SK-MEL-5 (cell line): ENCODE data around the gene ZNF662. TPM values are rescaled to one million over a fixed set of nuclear protein-coding genes. Genes with fewer than 3 reads are reported as not detected.

ENCODE experiments used
- DNase-seq: peaks from one replicate; pipeline ENCODE4 v3.0.0-alpha.2; 2016; ENCODE audit warnings: low read depth, low spot score
- in situ Hi-C: cut with HindIII; loops from 2 replicates; pipeline ENCODE4 v1.10.0; 2016; ENCODE audit warnings: low sequenced_read_pairs, high pct_unique_total_duplicates, low pct_unique_long_range_greater_than_20kb
- total RNA-seq: library from RNA; depleted of rRNA; stranded (reverse); fragments of >200 nt; shearing (Covaris generic); gene quantifications from 2 replicates; pipeline ENCODE4 v1.2.3, GENCODE V29; 2014

The ZNF662 gene
- total RNA-seq, 1 experiment from 2014 or later, result not detected

GRCh38 chr3:42908675-42909074 is 2.7 kb downstream of the ZNF662 start:
- no peak for DNase-seq
- in situ Hi-C loops, result no loop called here

- in situ Hi-C loops, result no loop called here
- no peak for DNase-seq
These were observed 5.6 kb downstream of the ZNF662 start for GRCh38 chr3:42911551-42911950.

GRCh38 chr3:42914771-42915515 is 9.0 kb downstream of the ZNF662 start:
- in situ Hi-C loops, result no loop called here
- DNase-seq, result no peak

- in situ Hi-C loops, result no loop called here
- DNase-seq, result no peak
These were observed 17.7 kb downstream of the ZNF662 start for GRCh38 chr3:42923606-42924005.

- in situ Hi-C loops, result no loop called here
- no peak for DNase-seq
These were observed 20.4 kb downstream of the ZNF662 start for GRCh38 chr3:42926310-42926709.

GRCh38 chr3:42934111-42934510 is 28.2 kb downstream of the ZNF662 start:
- in situ Hi-C loops, result no loop called here
- no peak for DNase-seq

- no peak for DNase-seq
- in situ Hi-C loops, result no loop called here
These were observed 29.0 kb downstream of the ZNF662 start for GRCh38 chr3:42934910-42935309.

- DNase-seq, result no peak
- in situ Hi-C loops, result no loop called here
These were observed 29.5 kb downstream of the ZNF662 start for GRCh38 chr3:42935472-42935871.

- DNase-seq, result no peak
- in situ Hi-C loops, result no loop called here
These were observed 30.4 kb downstream of the ZNF662 start for GRCh38 chr3:42936157-42936981.

- in situ Hi-C loops, result no loop called here
- DNase-seq, result no peak
These were observed 31.4 kb downstream of the ZNF662 start for GRCh38 chr3:42937334-42937733.

- in situ Hi-C loops, result no loop called here
- no peak for DNase-seq
These were observed 36.8 kb downstream of the ZNF662 start for GRCh38 chr3:42942693-42943092.

GRCh38 chr3:42946050-42946449 is 40.1 kb downstream of the ZNF662 start:
- in situ Hi-C loops, result no loop called here
- DNase-seq, result no peak

- in situ Hi-C loops, result no loop called here
- DNase-seq, result no peak
These were observed 51.6 kb downstream of the ZNF662 start for GRCh38 chr3:42957573-42957972.

GRCh38 chr3:42960282-42960681 is 54.3 kb downstream of the ZNF662 start:
- in situ Hi-C loops, result loop anchor here (10.0 kb wide), 1 partner anchor 545 kb away; no protein-coding TSS in a partner anchor
- DNase-seq, result no peak

- in situ Hi-C loops, result loop anchor here (10.0 kb wide), 1 partner anchor 544 kb away; no protein-coding TSS in a partner anchor
- DNase-seq, result no peak
These were observed 54.8 kb downstream of the ZNF662 start for GRCh38 chr3:42960786-42961185.

- peak; percentile 69 for DNase-seq
- in situ Hi-C loops, result loop anchor here (10.0 kb wide), 1 partner anchor 543 kb away; no protein-coding TSS in a partner anchor
These were observed 55.7 kb downstream of the ZNF662 start for GRCh38 chr3:42961633-42962032.

- in situ Hi-C loops, result loop anchor here (10.0 kb wide), 1 partner anchor 542 kb away; no protein-coding TSS in a partner anchor
- no peak for DNase-seq
These were observed 57.3 kb downstream of the ZNF662 start for GRCh38 chr3:42963269-42963668.

- DNase-seq, result no peak
- in situ Hi-C loops, result loop anchor here (10.0 kb wide), 1 partner anchor 541 kb away; no protein-coding TSS in a partner anchor
These were observed 58.3 kb downstream of the ZNF662 start for GRCh38 chr3:42964266-42964665.
